NCI-H69 (cell line): Measurements from ENCODE around the gene TRIB2.

Source experiments
- DNase-seq: peaks from one replicate; lab custom pipeline; 2025; lab: John Stamatoyannopoulos, UW

TRIB2 gene

GRCh38 chr2:12700989-12701388 is 15.7 kb upstream of the TRIB2 start:
- no peak for DNase-seq

DNA sequence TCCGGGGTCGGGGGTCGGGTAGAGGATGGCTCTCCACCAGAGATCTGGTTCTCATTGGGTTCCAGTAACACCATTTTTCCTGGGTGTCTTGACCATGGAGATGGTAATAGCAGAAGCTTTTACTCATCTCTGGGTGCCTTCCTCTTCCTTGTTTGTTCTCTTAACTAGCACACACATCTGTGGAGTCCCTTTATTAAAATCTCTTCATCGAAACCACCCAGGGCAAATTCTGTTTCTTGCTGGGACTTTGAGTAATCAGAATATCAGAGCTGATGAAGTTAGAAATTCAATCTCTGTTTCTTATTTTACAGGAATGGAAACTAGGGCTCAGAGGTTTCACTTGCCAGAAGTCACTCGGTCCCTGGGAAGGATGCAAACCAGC is 15.0 kb upstream of the TRIB2 start:
- no peak for DNase-seq

DNA sequence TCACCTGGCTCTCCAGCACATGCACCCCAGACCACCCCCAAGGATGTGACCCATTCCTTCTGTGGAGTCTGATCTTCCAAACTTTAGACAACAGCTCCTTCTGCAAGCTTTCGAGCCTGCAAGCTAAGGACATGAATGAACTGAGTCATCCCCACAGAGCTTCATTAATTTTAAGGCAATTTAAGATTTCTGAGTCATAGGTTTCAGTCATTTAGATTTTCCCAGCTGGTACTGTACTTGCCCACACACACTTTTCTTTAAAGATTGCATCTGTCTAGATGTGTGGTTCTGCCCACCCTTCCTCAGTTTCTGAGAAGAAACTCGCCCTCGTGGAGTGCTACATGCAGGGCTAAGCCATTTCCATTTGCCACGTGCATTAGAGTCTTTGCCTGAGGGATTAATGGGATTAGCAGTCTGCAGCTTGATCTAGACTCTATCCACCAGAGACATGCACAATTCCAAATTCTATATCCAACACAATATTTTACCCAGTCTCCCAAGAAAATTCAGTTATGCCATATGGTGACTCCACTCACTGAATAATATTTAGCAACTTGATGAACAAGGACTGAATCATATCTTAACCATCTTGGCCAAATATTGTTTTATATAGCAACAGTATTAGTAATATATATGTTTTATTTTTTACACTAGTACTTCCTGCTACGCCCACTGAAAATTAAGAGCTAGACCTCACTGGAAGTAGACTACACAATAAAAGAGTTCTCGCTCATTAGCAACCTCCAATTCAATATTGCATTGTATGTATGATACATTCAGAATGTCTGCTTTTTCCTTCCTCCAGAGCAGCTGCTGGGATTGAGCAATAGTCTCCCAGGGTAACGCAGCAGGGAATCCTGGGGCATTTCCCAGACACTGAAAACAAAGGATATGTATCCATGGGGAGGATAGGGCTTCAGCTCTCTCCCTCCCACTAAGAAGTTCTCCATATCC is 14.3 kb upstream of the TRIB2 start:
- DNase-seq = peak; percentile 26

DNA sequence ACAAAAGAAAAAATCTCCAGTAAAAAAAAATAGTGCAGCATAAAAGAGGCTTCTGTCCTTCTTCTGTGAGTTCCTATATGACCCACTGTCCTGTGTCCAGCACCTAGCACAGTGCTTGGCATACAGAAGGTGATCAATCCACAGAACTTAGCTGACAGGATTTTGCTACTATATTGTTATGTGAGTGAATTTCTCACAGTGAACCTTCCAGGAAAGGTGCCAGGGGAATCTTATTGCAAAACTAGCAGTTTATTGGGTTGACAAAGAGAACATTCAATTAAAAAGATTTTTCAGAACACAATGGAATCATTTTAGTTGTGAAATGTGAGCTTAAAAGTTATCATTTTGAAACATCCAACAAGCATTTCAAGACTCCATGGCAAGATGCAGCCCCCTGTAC is 12.4 kb upstream of the TRIB2 start:
- DNase-seq = no peak

DNA sequence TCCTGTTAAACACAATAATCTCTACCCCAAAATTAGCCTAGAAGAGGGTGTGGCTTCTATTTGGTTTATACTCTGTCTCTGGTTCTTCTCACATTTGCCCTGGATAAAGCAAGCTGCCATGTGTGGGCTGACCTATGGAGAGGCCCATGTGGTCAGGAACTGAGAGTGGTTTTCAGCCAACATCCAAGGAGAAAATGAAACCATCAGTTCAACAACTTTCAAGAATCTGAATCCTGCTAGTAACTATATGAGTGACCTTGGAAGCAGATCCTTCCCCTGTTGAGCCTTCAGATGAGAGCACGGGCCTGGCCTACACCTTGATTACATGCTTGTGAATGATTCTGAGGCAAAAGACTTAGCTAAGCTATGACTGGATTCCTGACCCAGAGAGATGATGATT is 11.5 kb upstream of the TRIB2 start:
- no peak for DNase-seq

DNA sequence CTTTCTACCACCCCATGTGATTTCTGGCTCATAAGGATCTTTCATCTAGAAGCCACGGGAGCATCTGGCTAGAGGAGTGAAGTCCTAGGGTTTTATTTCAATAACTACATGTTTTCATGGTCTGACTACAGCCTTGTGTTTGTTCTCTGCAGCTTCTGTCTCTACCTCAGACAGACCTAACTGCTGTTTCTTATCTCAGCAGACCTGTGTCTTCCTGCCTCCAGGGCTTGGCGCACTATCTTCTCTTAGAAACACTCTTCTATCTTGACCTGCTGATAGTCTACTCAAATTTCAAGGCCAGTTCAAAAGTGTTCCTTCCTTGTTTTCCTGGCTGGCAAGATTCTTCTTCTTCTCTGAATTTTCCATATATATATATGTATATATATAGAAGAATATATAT is 11.0 kb upstream of the TRIB2 start:
- DNase-seq = no peak

DNA sequence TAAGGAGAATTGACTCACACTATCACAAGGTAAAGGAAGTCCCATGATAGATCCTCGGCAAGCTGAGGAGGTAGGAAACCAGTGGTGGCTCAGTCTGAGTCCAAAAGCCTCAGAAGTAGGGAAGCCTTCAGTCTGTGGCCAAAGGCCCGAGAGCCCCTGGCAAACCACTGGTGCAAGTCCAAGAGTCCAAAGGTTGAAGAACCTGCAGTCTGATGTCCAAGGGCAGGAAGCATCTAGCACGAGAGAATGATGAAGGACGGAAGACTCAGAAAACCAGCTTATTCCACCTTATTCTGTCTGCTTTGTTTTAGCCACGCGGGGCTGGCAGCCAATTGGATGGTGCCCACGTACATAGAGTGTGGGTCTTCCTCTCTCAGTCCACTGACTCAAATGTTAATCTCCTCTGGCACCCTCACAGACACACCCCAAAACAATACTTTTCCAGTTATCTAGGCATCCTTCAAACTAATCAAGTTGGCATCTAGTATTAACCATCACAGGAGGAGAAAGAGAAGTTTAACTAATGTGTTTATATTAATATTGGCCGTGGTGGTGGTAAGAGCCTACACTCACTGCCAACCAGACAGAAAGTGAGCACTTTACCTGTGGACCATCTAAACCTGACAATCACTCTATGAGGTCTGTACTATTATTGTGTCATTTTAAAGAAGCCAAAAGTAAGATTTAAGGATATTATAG is 8.1 kb upstream of the TRIB2 start:
- DNase-seq = no peak

- no peak for DNase-seq
Measured at GRCh38 chr2:12709207-12709522, 7.6 kb upstream of the TRIB2 start.

DNA sequence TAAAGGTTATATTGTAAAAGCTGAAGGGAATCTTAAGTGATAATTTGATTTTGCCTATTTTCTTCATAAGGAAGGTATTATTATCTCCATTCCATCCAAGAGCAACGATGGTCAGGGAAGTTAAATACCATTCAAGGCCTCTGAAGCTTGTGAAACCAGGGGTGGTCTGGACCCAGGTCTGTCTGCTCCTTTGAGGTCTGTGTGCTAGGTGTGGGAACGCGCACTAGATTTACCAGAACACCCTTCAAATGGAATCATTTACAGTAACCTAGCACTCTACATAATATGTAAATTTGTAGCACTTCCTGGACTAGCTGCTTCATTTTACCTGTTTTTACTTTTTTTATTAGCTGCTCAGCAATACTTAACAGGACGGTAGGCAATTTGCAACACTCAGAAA is 6.4 kb upstream of the TRIB2 start:
- DNase-seq = no peak

DNA sequence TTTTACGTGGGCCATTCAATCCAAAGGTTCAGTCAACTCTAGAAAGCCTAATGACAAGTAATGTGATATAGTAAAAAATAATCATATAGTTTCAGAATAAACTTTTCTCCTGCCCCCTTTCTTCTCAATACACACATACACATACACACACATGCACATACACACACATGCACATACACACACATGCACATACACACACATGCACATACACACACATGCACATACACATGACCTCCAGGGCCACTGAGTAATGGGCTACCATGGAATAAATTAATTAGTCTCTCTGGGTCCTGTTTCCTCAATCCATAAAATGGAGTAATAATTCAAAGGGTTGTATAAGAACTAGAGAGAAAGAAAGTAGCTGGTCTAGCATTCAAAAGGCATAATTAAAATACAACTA is 5.4 kb upstream of the TRIB2 start:
- DNase-seq = no peak

- DNase-seq = no peak
Measured at GRCh38 chr2:12712881-12713280, 3.9 kb upstream of the TRIB2 start.

GRCh38 chr2:12714391-12715221 is 2.1 kb upstream of the TRIB2 start:
- DNase-seq = no peak

DNA sequence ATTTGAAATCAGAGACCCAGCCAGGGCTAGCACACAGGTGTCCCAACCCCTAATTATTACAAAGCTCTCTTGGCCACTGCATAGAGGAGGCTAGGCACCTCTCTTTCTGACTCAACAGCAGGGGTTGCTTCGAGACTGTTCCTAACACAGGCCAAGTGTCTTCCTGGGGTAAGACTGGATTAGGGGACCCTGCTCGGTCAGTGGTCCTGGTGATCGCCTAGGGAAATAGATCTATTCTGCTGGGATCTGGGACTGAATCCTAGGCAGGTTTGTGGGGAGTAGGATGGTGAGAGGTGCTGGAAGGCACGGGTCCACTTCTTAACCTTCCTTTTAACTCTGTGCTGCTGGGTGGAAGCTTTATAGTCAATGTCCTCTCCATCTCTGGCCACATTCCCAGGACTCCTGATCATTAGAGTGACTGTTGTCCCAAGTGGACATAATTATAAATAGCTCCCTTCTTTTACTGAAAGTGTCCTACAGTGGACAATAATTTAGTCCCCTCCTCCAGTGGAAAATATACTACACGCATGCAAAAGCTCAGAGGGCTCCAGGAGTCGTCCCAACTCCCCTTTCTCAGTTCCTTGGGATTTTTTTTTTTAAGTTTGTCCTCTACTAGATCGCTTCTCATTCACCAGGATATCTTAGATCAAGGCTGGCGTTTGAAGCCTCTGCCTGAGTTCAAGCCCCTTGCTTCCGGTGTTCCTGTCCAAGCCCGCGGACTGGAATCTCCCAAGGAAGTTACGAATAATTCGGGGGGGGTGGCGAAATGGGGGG is 1.3 kb upstream of the TRIB2 start:
- no peak for DNase-seq

GRCh38 chr2:12716032-12716281 is 779 bp upstream of the TRIB2 start:
- peak; percentile 25 for DNase-seq

DNA sequence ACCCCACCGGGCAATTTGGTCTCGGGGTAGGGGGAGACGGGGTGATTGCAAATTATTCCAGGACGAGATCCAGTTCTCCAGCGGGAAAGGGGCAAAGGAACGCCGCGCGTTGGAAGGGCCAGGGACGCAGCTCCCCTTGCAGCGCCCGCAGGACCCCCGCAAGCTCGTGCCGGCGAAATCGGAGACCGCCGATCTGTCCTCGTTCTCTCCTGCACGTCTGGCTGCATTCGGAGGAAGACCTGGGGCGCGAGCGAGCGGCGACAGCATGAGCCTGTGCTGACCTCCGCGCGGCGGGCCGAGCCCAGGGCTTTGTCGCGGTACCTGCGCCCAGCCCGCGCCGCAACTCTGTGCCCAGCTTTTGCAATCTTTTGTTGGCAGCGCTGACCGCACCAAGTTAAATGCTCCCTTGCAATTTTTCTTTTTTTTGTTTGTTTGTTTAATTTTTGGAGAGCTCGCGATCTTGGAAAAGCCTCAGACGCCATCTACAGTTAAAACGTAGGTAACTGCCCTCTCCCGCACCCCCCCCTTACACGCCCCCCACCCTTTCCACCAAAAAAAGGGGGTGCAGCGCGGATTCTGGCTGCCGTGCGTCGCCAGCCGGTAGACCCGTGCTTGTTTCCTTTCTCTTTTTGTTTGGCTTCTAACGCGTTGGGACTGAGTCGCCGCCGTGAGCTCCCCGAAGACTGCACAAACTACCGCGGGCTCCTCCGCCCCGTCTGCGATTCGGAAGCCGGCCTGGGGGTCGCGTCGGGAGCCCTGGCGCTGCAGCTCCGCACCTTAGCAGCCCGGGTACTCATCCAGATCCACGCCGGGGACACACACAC is 667 bp downstream of the TRIB2 start:
- DNase-seq = peak; percentile 42

GRCh38 chr2:12718015-12718671 is 1.4 kb downstream of the TRIB2 start:
- peak; percentile 19 for DNase-seq

DNA sequence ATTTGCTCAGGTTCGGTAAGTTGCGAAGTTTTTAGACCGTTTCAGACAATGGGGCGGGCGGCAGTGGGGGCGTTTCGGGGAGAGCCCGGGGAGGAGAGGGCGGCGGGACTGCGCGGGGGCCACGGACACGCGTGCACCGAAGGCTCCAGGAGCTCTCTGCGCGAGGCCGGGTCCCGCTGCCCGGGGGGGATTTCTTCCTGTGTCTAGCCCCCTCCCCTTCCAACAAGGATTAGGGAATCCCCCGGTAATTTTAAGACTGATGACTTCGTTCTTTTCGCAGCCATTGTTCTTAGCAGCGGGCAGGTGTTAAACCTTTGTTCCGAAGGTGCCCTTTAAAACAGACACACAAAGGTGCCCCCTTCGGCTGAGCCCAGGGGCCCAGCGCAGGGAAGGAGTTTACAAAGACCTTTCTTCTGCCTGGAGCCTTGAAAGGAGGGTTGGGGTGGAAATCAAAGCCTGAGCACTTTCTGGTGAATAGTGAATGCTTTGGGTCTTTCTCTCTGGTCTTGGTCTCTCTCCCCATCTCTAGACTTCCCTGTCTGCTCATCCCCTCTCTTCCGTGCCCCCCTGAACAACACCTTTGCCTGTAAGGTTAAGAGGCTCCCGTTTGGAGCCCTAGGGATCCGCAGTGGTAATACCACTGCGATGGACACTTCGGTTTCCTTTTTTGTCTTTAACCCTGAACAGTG is 2.1 kb downstream of the TRIB2 start:
- DNase-seq = peak; percentile 7

DNA sequence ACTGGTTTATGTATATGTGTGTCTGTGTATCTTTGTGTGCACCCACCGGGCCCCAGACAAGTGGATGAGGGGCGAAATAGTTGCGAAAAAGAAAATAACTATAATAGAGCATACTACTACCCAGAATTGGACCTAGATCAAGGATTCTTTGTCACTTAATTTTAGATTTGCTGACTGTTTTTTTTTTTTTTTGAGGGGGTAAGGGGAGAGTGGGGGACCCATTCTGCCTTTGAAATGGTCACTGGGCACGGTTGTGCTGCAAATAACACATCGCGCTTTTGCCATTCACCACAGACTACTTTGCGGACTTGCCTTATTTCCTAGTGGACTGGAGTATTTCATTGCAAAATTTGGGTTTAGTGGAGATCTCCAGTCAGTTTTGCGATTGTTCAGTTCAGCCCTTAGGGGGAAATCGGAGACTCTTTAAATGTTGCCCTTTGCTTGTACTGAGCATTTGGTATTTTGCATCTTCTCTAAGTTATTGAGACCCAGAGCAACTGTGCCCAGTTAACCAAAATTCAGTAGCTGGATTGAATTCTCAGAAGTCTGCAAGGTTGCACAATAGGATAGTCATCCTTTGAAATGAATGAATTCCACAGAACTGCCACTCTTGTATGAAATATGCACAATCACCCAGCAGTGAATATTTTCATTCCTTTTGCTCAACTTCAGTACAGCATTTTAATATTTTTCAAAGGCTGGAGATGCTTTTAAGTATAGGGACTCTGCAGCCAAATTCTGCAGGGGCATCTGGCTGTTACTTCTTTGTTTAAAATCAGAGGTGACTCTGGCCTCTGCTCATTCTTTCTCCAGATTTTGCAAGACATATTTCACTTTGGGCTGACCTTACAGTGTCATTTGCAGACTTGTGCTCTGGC is 2.9 kb downstream of the TRIB2 start:
- DNase-seq = no peak

GRCh38 chr2:12720278-12720620 is 3.5 kb downstream of the TRIB2 start:
- no peak for DNase-seq
